Measurements from ENCODE around the gene COMMD1. TPM values are rescaled to one million over a fixed set of nuclear protein-coding genes. Genes with fewer than 3 reads are reported as not detected.

COMMD1 gene
- total and polyA plus RNA-seq, 2 donors (not counting 1 experiment from before 2014, with no cell fraction given) = 38.6 to 49.3 TPM

DNA sequence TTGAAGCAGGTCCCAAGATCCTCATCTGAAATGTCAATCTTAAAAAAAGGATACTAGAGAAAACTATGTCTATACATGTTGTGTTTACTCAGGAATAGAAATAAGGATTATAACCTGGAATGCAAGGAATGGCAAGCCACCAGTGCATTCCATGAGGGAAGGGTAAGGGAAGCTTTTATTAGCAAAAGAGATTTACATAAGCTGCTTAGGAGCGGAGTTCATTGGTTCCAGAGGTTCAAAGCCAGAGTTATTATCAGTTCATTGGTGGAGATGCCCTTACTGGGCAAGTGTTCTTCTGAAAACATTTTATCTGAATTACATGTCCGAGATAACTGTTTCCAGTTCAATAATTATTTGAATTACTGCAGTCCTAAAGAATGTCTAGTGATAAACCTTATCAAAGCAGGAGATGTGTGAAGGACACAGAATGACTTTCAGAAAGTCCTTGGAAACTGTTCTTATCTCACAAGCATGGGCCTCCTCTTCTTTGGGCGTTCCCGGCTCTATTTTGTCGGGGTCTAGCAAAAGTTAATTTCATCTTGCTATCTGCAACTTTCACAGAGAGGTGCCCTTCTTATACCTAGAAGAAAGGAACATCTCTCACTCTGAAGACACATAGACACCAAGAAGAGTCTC, 23.5 kb downstream of the COMMD1 start:
- Histone ChIP-seq H3K9me3 (ENCODE audit: control insufficient read depth, insufficient read depth, low read depth, low read length) (no peaks in the 10 kb centered on the region), H3K27me3 (ENCODE audit: control insufficient read depth, insufficient read depth, low read length) (no peaks in the 10 kb centered on the region), H3K36me3 (ENCODE audit: control insufficient read depth, insufficient read depth, low read length) (no peaks in the 10 kb centered on the region), H3K79me2 (ENCODE audit: control insufficient read depth, insufficient read depth, low read length) (no peaks in the 10 kb centered on the region), H3K4me3 (replicated peaks in 1 of 4; ENCODE audit: control extremely low read depth in 1 of 4, insufficient read depth in 1 of 4, low read depth in 3 of 4, low read length in 4 of 4) (no peak overlapping the region), H3K4me2 (ENCODE audit: extremely low read depth, insufficient read depth, low read length) (no peak overlapping the region), H2AFZ (ENCODE audit: low read length) (no peak overlapping the region), H3K4me1 (ENCODE audit: control insufficient read depth, extremely low read depth, insufficient read depth, low read length) (no peaks in the 10 kb centered on the region), H4K20me1 (ENCODE audit: control insufficient read depth, extremely low read depth, insufficient read depth, low read length) (no peaks in the 10 kb centered on the region), H3K27ac (ENCODE audit: insufficient read depth, low read length) (no peak overlapping the region), H3K9ac (ENCODE audit: insufficient read depth, low read length) (no peak overlapping the region)
- TF ChIP-seq EZH2 (IDR thresholded peaks at IDR 0.05; ENCODE audit: low read length, missing control alignments) = no peak
- TF ChIP-seq, protein P1, sequence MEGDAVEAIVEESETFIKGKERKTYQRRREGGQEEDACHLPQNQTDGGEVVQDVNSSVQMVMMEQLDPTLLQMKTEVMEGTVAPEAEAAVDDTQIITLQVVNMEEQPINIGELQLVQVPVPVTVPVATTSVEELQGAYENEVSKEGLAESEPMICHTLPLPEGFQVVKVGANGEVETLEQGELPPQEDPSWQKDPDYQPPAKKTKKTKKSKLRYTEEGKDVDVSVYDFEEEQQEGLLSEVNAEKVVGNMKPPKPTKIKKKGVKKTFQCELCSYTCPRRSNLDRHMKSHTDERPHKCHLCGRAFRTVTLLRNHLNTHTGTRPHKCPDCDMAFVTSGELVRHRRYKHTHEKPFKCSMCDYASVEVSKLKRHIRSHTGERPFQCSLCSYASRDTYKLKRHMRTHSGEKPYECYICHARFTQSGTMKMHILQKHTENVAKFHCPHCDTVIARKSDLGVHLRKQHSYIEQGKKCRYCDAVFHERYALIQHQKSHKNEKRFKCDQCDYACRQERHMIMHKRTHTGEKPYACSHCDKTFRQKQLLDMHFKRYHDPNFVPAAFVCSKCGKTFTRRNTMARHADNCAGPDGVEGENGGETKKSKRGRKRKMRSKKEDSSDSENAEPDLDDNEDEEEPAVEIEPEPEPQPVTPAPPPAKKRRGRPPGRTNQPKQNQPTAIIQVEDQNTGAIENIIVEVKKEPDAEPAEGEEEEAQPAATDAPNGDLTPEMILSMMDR (conservative IDR thresholded peaks at IDR 0.05 in 1 of 2, IDR thresholded peaks at IDR 0.05 in 1 of 2; ENCODE audit: low read depth in 1 of 2, low read length in 2 of 2) = no peak
- DNase-seq (ENCODE audit: low read depth in 2 of 2) = peak in 1 of 2 donors; percentile 87

GRCh38 chr2:61937098-61937497, 31.6 kb downstream of the COMMD1 start:
- Histone ChIP-seq H3K4me3 (replicated peaks in 1 of 4; ENCODE audit: control extremely low read depth in 1 of 4, insufficient read depth in 1 of 4, low read depth in 3 of 4, low read length in 4 of 4) (no peak overlapping the region), H3K79me2 (ENCODE audit: control insufficient read depth, insufficient read depth, low read length) (no peaks in the 10 kb centered on the region), H3K27me3 (ENCODE audit: control insufficient read depth, insufficient read depth, low read length) (no peaks in the 10 kb centered on the region), H3K4me2 (ENCODE audit: extremely low read depth, insufficient read depth, low read length) (no peak overlapping the region), H3K36me3 (ENCODE audit: control insufficient read depth, insufficient read depth, low read length) (no peaks in the 10 kb centered on the region), H3K4me1 (ENCODE audit: control insufficient read depth, extremely low read depth, insufficient read depth, low read length) (no peaks in the 10 kb centered on the region), H3K9me3 (ENCODE audit: control insufficient read depth, insufficient read depth, low read depth, low read length) (no peaks in the 10 kb centered on the region), H4K20me1 (ENCODE audit: control insufficient read depth, extremely low read depth, insufficient read depth, low read length) (no peaks in the 10 kb centered on the region), H3K9ac (ENCODE audit: insufficient read depth, low read length) (no peak overlapping the region), H3K27ac (ENCODE audit: insufficient read depth, low read length) (no peak overlapping the region), H2AFZ (ENCODE audit: low read length) (no peak overlapping the region)
- TF ChIP-seq, protein P1 (conservative IDR thresholded peaks at IDR 0.05 in 1 of 2, IDR thresholded peaks at IDR 0.05 in 1 of 2; ENCODE audit: low read depth in 1 of 2, low read length in 2 of 2) = no peak
- no peak for TF ChIP-seq EZH2 (IDR thresholded peaks at IDR 0.05; ENCODE audit: low read length, missing control alignments)
- DNase-seq (ENCODE audit: low read depth in 2 of 2) = no peak

GRCh38 chr2:61937886-61938285, 32.4 kb downstream of the COMMD1 start:
- DNase-seq (ENCODE audit: low read depth in 2 of 2) = no peak
- Histone ChIP-seq H3K9me3 (ENCODE audit: control insufficient read depth, insufficient read depth, low read depth, low read length) (no peaks in the 10 kb centered on the region), H3K36me3 (ENCODE audit: control insufficient read depth, insufficient read depth, low read length) (no peaks in the 10 kb centered on the region), H3K79me2 (ENCODE audit: control insufficient read depth, insufficient read depth, low read length) (no peaks in the 10 kb centered on the region), H3K27ac (ENCODE audit: insufficient read depth, low read length) (no peak overlapping the region), H3K4me3 (replicated peaks in 1 of 4; ENCODE audit: control extremely low read depth in 1 of 4, insufficient read depth in 1 of 4, low read depth in 3 of 4, low read length in 4 of 4) (no peak overlapping the region), H4K20me1 (ENCODE audit: control insufficient read depth, extremely low read depth, insufficient read depth, low read length) (no peaks in the 10 kb centered on the region), H3K27me3 (ENCODE audit: control insufficient read depth, insufficient read depth, low read length) (no peaks in the 10 kb centered on the region), H2AFZ (ENCODE audit: low read length) (no peak overlapping the region), H3K4me1 (ENCODE audit: control insufficient read depth, extremely low read depth, insufficient read depth, low read length) (no peaks in the 10 kb centered on the region), H3K4me2 (ENCODE audit: extremely low read depth, insufficient read depth, low read length) (no peak overlapping the region), H3K9ac (ENCODE audit: insufficient read depth, low read length) (no peak overlapping the region)
- TF ChIP-seq EZH2 (IDR thresholded peaks at IDR 0.05; ENCODE audit: low read length, missing control alignments) = no peak
- TF ChIP-seq, protein P1 (conservative IDR thresholded peaks at IDR 0.05 in 1 of 2, IDR thresholded peaks at IDR 0.05 in 1 of 2; ENCODE audit: low read depth in 1 of 2, low read length in 2 of 2) = no peak
